Neural cell (in vitro differentiated cells): ENCODE measurements around the gene LEMD2. TPM values are rescaled to one million over a fixed set of nuclear protein-coding genes. Genes with fewer than 3 reads are reported as not detected.

Experiments used
- H2AFZ ChIP-seq: fragments of 200-600, 300-800 bp; sonication (generic), shearing (Covaris generic); 2 replicates; pipeline ENCODE4 v1.6.0; 2014; ENCODE audit warnings: low read depth, mild to moderate bottlenecking, antibody characterized with exemption, low read length, moderate library complexity
- H3F3A ChIP-seq: fragments of 200-600 bp; shearing (Covaris generic); 2 replicates; pipeline ENCODE4 v1.6.1; 2016; ENCODE audit warnings: mild to moderate bottlenecking, moderate library complexity, mixed read lengths, antibody characterized with exemption, low read length; ENCODE audit not compliant: insufficient read depth, poor library complexity, severe bottlenecking
- H3K27ac ChIP-seq: fragments of 200-600, 300-800 bp; sonication (generic), shearing (Covaris generic); 2 replicates; pipeline ENCODE4 v1.5.1; 2014; ENCODE audit warnings: mild to moderate bottlenecking, low read length, moderate library complexity
- H3K27me3 ChIP-seq: fragments of 300-800, 200-600 bp; sonication (generic), shearing (Covaris generic); 2 replicates; pipeline ENCODE4 v1.6.0; 2014; ENCODE audit warnings: mild to moderate bottlenecking, low read depth, low read length, moderate library complexity; ENCODE audit not compliant: insufficient read depth
- H3K36me3 ChIP-seq: fragments of 300-800, 200-600 bp; sonication (generic), shearing (Covaris generic); 2 replicates; pipeline ENCODE4 v1.5.1; 2014; ENCODE audit warnings: mild to moderate bottlenecking, antibody characterized with exemption, low read length, moderate library complexity; ENCODE audit not compliant: insufficient read depth
- H3K4me2 ChIP-seq: fragments of 300-800, 200-600 bp; sonication (generic), shearing (Covaris generic); 2 replicates; pipeline ENCODE4 v1.6.0; 2014; ENCODE audit warnings: mild to moderate bottlenecking, low read length
- H3K4me3 ChIP-seq: fragments of 300-800, 200-600 bp; sonication (generic), shearing (Covaris generic); 2 replicates; pipeline ENCODE4 v1.5.1; 2014; ENCODE audit warnings: mild to moderate bottlenecking, low read length, moderate library complexity
- H3K79me2 ChIP-seq: fragments of 200-600 bp; shearing (Covaris generic); replicated peaks from 2 replicates; pipeline ENCODE4 v1.6.0; 2014; ENCODE audit warnings: mild to moderate bottlenecking, low read length, moderate library complexity; ENCODE audit not compliant: insufficient read depth
- H3K9ac ChIP-seq: fragments of 300-800, 200-600 bp; sonication (generic), shearing (Covaris generic); 2 replicates; pipeline ENCODE4 v1.6.1; 2016; ENCODE audit warnings: mild to moderate bottlenecking, low read length, mixed read lengths
- H3K9me2 ChIP-seq: fragments of 200-600 bp; shearing (Covaris generic); 2 replicates; pipeline ENCODE4 v1.6.1; 2016; ENCODE audit warnings: mild to moderate bottlenecking, low read length, mixed read lengths; ENCODE audit not compliant: insufficient read depth
- H3K9me3 ChIP-seq: fragments of 200-600, 300-800 bp; sonication (generic), shearing (Covaris generic); 2 replicates; pipeline ENCODE4 v1.6.1; 2016; ENCODE audit warnings: mild to moderate bottlenecking, mixed run types, low read length, moderate library complexity, mixed read lengths
- H4K20me1 ChIP-seq: fragments of 200-600 bp; shearing (Covaris generic); 2 replicates; pipeline ENCODE4 v1.6.1; 2016; ENCODE audit warnings: mild to moderate bottlenecking, mixed run types; ENCODE audit not compliant: insufficient read depth
- EP300 ChIP-seq: fragments of 450-650 bp; conservative IDR thresholded peaks from 2 replicates; pipeline ENCODE4 v1.6.1; 2014; ENCODE audit warnings: antibody characterized with exemption, mild to moderate bottlenecking, moderate library complexity; ENCODE audit not compliant: poor library complexity, severe bottlenecking
- EZH2 ChIP-seq: fragments of 200-600, 300-800 bp; shearing (Covaris generic), sonication (generic); IDR thresholded peaks from 2 replicates; pipeline ENCODE4 v1.6.1; 2014; ENCODE audit warnings: antibody characterized with exemption, low read length, borderline replicate concordance, mild to moderate bottlenecking; ENCODE audit not compliant: insufficient read depth, poor library complexity, severe bottlenecking
- MXI1 ChIP-seq: fragments of 450-650 bp; conservative IDR thresholded peaks from 2 replicates; pipeline ENCODE4 v1.6.1; 2014; ENCODE audit warnings: antibody characterized with exemption, mild to moderate bottlenecking; ENCODE audit not compliant: poor library complexity, severe bottlenecking
- POLR2AphosphoS5 ChIP-seq: IDR thresholded peaks from 2 replicates; pipeline ENCODE4 v1.6.1; 2012
- RAD21 ChIP-seq: fragments of 450-650 bp; conservative IDR thresholded peaks from 2 replicates; pipeline ENCODE4 v1.6.1; 2014; ENCODE audit warnings: antibody characterized with exemption, mild to moderate bottlenecking, moderate library complexity
- SMC3 ChIP-seq: fragments of 450-650 bp; conservative IDR thresholded peaks from 2 replicates; pipeline ENCODE4 v1.6.1; 2014; ENCODE audit warnings: antibody characterized with exemption, mild to moderate bottlenecking, moderate library complexity; ENCODE audit not compliant: poor library complexity
- TAF1 ChIP-seq: IDR thresholded peaks from 2 replicates; pipeline ENCODE4 v1.6.1; 2012; ENCODE audit warnings: low read depth
- polyA plus RNA-seq: library from polyadenylated mRNA; depleted of rRNA; stranded (reverse); fragments of >200 nt; gene quantifications from 2 replicates; pipeline ENCODE4 v1.2.3, GENCODE V29; 2014
- TF ChIP-seq, protein P1 (sequence below): IDR thresholded peaks from 2 replicates; pipeline ENCODE4 v1.6.1; 2012; ENCODE audit warnings: borderline replicate concordance
- TF ChIP-seq, protein P2 (sequence below): fragments of 450-650 bp; IDR thresholded peaks from 2 replicates; pipeline ENCODE4 v1.5.1; 2014; ENCODE audit warnings: antibody characterized with exemption, mild to moderate bottlenecking, moderate library complexity; ENCODE audit not compliant: poor library complexity, severe bottlenecking

LEMD2 gene
- polyA plus RNA-seq, 1 donor from 2014 or later = 84.6 TPM

DNA sequence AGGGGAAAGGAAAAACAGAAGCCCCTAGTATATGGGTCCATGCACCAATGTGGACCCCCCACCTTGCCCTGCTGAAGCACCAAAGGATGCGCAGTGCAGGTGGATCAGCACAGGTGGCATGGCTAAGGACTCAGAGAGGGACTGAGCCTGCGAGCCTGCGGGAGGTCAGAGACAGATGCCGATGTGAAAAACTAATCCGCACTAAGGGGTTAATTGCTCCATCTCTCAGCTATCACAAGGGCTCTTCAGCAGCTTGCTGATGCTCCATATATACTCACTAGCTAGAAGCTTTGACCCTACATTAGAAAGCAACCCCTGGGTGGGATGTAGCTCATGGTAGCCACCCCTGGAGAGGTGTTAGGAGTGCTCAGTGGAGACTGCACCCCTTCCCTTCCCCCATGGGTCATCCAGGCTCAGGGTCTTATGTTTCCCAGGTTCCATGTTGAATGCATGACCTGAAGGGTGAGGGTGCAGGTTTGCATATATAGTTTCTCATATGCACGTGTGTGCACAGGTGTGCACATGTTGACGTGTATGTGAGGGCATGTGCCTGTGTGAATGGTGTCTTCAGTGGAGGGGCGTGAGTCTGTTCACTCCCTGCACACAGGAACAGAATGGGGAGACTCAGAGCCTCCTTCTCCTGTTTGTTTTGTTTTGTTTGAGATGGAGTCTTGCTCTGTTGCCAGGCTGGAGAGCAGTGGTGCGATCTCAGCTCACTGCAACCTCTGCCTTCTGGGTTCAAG, 28.9 kb downstream of the LEMD2 start:
- Histone ChIP-seq H3K4me3 (no peak overlapping the region), H3K27ac (no peak overlapping the region), H3F3A (no peaks in the 10 kb centered on the region), H3K4me2 (no peak overlapping the region), H3K36me3 (no peaks in the 10 kb centered on the region), H3K79me2 (no peaks in the 10 kb centered on the region), H3K9me2 (no peaks in the 10 kb centered on the region), H4K20me1 (no peaks in the 10 kb centered on the region), H3K27me3 (no peaks in the 10 kb centered on the region), H2AFZ (no peak overlapping the region), H3K9me3 (no peaks in the 10 kb centered on the region), H3K9ac (no peak overlapping the region)
- TF ChIP-seq, protein P1, sequence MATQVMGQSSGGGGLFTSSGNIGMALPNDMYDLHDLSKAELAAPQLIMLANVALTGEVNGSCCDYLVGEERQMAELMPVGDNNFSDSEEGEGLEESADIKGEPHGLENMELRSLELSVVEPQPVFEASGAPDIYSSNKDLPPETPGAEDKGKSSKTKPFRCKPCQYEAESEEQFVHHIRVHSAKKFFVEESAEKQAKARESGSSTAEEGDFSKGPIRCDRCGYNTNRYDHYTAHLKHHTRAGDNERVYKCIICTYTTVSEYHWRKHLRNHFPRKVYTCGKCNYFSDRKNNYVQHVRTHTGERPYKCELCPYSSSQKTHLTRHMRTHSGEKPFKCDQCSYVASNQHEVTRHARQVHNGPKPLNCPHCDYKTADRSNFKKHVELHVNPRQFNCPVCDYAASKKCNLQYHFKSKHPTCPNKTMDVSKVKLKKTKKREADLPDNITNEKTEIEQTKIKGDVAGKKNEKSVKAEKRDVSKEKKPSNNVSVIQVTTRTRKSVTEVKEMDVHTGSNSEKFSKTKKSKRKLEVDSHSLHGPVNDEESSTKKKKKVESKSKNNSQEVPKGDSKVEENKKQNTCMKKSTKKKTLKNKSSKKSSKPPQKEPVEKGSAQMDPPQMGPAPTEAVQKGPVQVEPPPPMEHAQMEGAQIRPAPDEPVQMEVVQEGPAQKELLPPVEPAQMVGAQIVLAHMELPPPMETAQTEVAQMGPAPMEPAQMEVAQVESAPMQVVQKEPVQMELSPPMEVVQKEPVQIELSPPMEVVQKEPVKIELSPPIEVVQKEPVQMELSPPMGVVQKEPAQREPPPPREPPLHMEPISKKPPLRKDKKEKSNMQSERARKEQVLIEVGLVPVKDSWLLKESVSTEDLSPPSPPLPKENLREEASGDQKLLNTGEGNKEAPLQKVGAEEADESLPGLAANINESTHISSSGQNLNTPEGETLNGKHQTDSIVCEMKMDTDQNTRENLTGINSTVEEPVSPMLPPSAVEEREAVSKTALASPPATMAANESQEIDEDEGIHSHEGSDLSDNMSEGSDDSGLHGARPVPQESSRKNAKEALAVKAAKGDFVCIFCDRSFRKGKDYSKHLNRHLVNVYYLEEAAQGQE = no peak
- TF ChIP-seq TAF1 (no peak), EP300 (no peak), SMC3 (no peak), MXI1 (no peak)

DNA sequence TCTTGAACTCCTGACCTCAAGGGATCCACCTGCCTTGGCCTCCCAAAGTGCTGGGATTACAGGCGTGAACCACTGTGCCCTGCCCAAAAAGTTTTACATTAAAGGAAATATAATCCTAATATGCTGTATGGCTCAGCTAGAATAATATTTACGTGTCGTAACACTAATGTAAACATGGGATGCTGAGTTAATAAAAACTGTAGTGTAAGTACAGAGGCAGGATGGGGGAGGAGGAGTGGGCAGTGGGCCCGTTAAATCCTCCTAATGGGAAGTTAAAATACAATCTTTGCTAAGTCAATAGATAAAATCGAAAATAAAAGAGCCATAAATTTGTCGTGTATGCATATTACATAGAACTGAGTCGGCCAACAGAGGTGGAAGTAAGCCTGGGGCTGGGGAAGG, 30.1 kb downstream of the LEMD2 start:
- Histone ChIP-seq H3K9me2 (no peaks in the 10 kb centered on the region), H2AFZ (no peak overlapping the region), H3F3A (no peaks in the 10 kb centered on the region), H3K9me3 (no peaks in the 10 kb centered on the region), H3K79me2 (no peaks in the 10 kb centered on the region), H4K20me1 (no peaks in the 10 kb centered on the region), H3K4me2 (no peak overlapping the region), H3K27me3 (no peaks in the 10 kb centered on the region), H3K27ac (no peak overlapping the region), H3K9ac (no peak overlapping the region), H3K36me3 (no peaks in the 10 kb centered on the region), H3K4me3 (no peak overlapping the region)
- TF ChIP-seq, protein P1 = no peak
- TF ChIP-seq POLR2AphosphoS5 (no peak), SMC3 (no peak), EP300 (no peak), EZH2 (no peak), RAD21 (no peak), MXI1 (no peak), TAF1 (no peak)
- TF ChIP-seq, protein P2, sequence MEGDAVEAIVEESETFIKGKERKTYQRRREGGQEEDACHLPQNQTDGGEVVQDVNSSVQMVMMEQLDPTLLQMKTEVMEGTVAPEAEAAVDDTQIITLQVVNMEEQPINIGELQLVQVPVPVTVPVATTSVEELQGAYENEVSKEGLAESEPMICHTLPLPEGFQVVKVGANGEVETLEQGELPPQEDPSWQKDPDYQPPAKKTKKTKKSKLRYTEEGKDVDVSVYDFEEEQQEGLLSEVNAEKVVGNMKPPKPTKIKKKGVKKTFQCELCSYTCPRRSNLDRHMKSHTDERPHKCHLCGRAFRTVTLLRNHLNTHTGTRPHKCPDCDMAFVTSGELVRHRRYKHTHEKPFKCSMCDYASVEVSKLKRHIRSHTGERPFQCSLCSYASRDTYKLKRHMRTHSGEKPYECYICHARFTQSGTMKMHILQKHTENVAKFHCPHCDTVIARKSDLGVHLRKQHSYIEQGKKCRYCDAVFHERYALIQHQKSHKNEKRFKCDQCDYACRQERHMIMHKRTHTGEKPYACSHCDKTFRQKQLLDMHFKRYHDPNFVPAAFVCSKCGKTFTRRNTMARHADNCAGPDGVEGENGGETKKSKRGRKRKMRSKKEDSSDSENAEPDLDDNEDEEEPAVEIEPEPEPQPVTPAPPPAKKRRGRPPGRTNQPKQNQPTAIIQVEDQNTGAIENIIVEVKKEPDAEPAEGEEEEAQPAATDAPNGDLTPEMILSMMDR = no peak
